GM21423 (cell line): ENCODE results near the gene GRK4.
"Not testable (repeated sequence)": the region's sequence is repeated elsewhere in the genome, so short reads cannot be mapped to it uniquely, and the experiment has no call there.

Experiments
- ATAC-seq: cut with Tn5 transposase; IDR thresholded peaks from one replicate; pipeline ENCODE4 v1.9.1; 2021; ENCODE audit warnings: mild to moderate bottlenecking, moderate library complexity; ENCODE audit not compliant: unreplicated experiment

The GRK4 gene

GRCh38 chr4:2941138-2942036, 22.0 kb upstream of the GRK4 start:
- no peak for ATAC-seq

- ATAC-seq: no peak
Measured at GRCh38 chr4:2942037-2942531, 21.3 kb upstream of the GRK4 start.

GRCh38 chr4:2942532-2943363, 20.6 kb upstream of the GRK4 start:
- no peak for ATAC-seq

GRCh38 chr4:2943364-2944090, 19.8 kb upstream of the GRK4 start:
- no peak for ATAC-seq

GRCh38 chr4:2944091-2944482, 19.3 kb upstream of the GRK4 start:
- no peak for ATAC-seq

- ATAC-seq: no peak
Measured at GRCh38 chr4:2944586-2945526, 18.5 kb upstream of the GRK4 start.

GRCh38 chr4:2945619-2946604, 17.5 kb upstream of the GRK4 start:
- ATAC-seq: not testable (repeated sequence)

GRCh38 chr4:2946812-2947600, 16.4 kb upstream of the GRK4 start:
- no peak for ATAC-seq

- no peak for ATAC-seq
Measured at GRCh38 chr4:2947926-2948325, 15.4 kb upstream of the GRK4 start.

GRCh38 chr4:2948895-2949781, 14.2 kb upstream of the GRK4 start:
- no peak for ATAC-seq

- ATAC-seq: no peak
Measured at GRCh38 chr4:2949782-2950125, 13.6 kb upstream of the GRK4 start.

- ATAC-seq: no peak
Measured at GRCh38 chr4:2950221-2950989, 13.0 kb upstream of the GRK4 start.

GRCh38 chr4:2953496-2953895, 9.9 kb upstream of the GRK4 start:
- no peak for ATAC-seq

GRCh38 chr4:2954358-2955185, 8.8 kb upstream of the GRK4 start:
- peak; percentile 53 for ATAC-seq
